GM19193 (cell line): ENCODE data around the gene FAM20A.

Experiments
- POLR2A ChIP-seq: IDR thresholded peaks from 4 replicates; pipeline ENCODE4 v1.6.1; 2011; ENCODE audit not compliant: insufficient read depth, insufficient read length; ENCODE audit errors: extremely low read depth

FAM20A gene

GRCh38 chr17:68600931-68601564 lies at the start of gene FAM20A:
Gene FAM20A, minus strand, starts transcription at chr17:68601367. Its CDS starts 701 bp downstream, at chr17:68600666.
- TF ChIP-seq POLR2A, result no peak

GRCh38 chr17:68649324-68649723 lies 48.2 kb upstream of the FAM20A start:
- no peak for TF ChIP-seq POLR2A

- no peak for TF ChIP-seq POLR2A
Measured at GRCh38 chr17:68646626-68647526, 45.7 kb upstream of the FAM20A start.

GRCh38 chr17:68642118-68642412 lies 40.9 kb upstream of the FAM20A start:
- no peak for TF ChIP-seq POLR2A

GRCh38 chr17:68641276-68642117 lies 40.3 kb upstream of the FAM20A start:
- TF ChIP-seq POLR2A, result no peak

GRCh38 chr17:68640242-68640989 lies 39.2 kb upstream of the FAM20A start:
- no peak for TF ChIP-seq POLR2A

GRCh38 chr17:68634345-68634876 lies 33.2 kb upstream of the FAM20A start:
- TF ChIP-seq POLR2A, result no peak

GRCh38 chr17:68628576-68628957 lies 27.4 kb upstream of the FAM20A start:
- no peak for TF ChIP-seq POLR2A

- no peak for TF ChIP-seq POLR2A
Measured at GRCh38 chr17:68627956-68628575, 26.9 kb upstream of the FAM20A start.

- TF ChIP-seq POLR2A, result no peak
Measured at GRCh38 chr17:68624381-68624780, 23.2 kb upstream of the FAM20A start.

GRCh38 chr17:68623811-68624210 lies 22.6 kb upstream of the FAM20A start:
- TF ChIP-seq POLR2A, result no peak

- no peak for TF ChIP-seq POLR2A
Measured at GRCh38 chr17:68622423-68622822, 21.3 kb upstream of the FAM20A start.

GRCh38 chr17:68621065-68621464 lies 19.9 kb upstream of the FAM20A start:
- TF ChIP-seq POLR2A, result no peak

- no peak for TF ChIP-seq POLR2A
Measured at GRCh38 chr17:68616334-68616733, 15.2 kb upstream of the FAM20A start.

GRCh38 chr17:68614718-68615117 lies 13.6 kb upstream of the FAM20A start:
- no peak for TF ChIP-seq POLR2A

GRCh38 chr17:68613739-68614298 lies 12.7 kb upstream of the FAM20A start:
- TF ChIP-seq POLR2A, result no peak
